Progenitor cell of endocrine pancreas (in vitro differentiated cells): ENCODE results near the gene TMTC2. TPM values are rescaled to one million over a fixed set of nuclear protein-coding genes. Genes with fewer than 3 reads are reported as not detected.

Experiments
- DNase-seq: peaks from one replicate; pipeline ENCODE4 v3.0.0; 2021; ENCODE audit warnings: low spot score; ENCODE audit not compliant: unreplicated experiment
- H3K27ac Mint-ChIP-seq: 2 replicates; pipeline ENCODE4 v1.8.0; 2021; ENCODE audit warnings: mild to moderate bottlenecking, moderate library complexity, mixed read lengths
- H3K27me3 Mint-ChIP-seq: 2 replicates; pipeline ENCODE4 v1.8.0; 2021; ENCODE audit warnings: mixed read lengths
- H3K36me3 Mint-ChIP-seq: 2 replicates; pipeline ENCODE4 v1.8.0; 2022; ENCODE audit warnings: mixed read lengths; ENCODE audit not compliant: insufficient read depth
- H3K4me1 Mint-ChIP-seq: 2 replicates; pipeline ENCODE4 v1.8.0; 2021; ENCODE audit warnings: low read depth, mixed read lengths
- H3K4me3 Mint-ChIP-seq: 2 replicates; pipeline ENCODE4 v1.8.0; 2021; ENCODE audit warnings: low read depth, mild to moderate bottlenecking, moderate library complexity, mixed read lengths
- H3K9me3 Mint-ChIP-seq: 2 replicates; pipeline ENCODE4 v1.8.0; 2021; ENCODE audit warnings: low read depth, mixed read lengths
- CTCF ChIP-seq: fragments of 200-600 bp; sonication (generic); IDR thresholded peaks from one replicate; pipeline ENCODE4 v1.5.0; 2021; ENCODE audit warnings: antibody characterized with exemption, mild to moderate bottlenecking; ENCODE audit not compliant: unreplicated experiment
- total RNA-seq: library from RNA; stranded (reverse); gene quantifications from 2 replicates; pipeline ENCODE4 v1.2.1, GENCODE V29; 2021

The TMTC2 gene
- total RNA-seq, 1 donor from 2014 or later, result 15.4 TPM

DNA sequence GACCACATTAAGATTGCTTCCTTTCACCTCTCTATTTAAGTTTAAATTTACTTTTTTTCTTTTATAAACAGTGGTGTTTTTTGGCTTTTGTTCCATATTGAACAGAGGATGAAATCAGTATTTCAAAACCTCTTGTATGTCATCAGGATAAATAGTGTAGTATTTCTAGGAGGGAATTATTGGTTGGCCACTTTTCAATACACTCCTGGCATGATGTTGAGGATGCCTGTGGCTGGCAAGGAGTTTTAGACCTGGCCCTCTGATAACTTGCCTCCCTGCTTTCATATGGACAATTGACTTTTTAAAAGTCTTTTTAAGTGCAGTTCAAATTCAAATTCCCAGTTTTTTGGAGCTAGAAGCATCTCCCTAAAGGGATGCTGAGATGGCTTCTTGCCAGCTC is 9.8 kb downstream of the TMTC2 start:
- H3K9me3 Mint-ChIP-seq, result no peaks in the 10 kb centered on the region
- no peaks in the 10 kb centered on the region for H3K27me3 Mint-ChIP-seq
- peaks cover 1% of the 10 kb centered on the region for H3K4me1 Mint-ChIP-seq
- TF ChIP-seq CTCF, result no peak
- no peak overlapping the region for H3K4me3 Mint-ChIP-seq
- H3K27ac Mint-ChIP-seq, result no peak overlapping the region
- peaks cover 6% of the 10 kb centered on the region for H3K36me3 Mint-ChIP-seq
- no peak for DNase-seq

DNA sequence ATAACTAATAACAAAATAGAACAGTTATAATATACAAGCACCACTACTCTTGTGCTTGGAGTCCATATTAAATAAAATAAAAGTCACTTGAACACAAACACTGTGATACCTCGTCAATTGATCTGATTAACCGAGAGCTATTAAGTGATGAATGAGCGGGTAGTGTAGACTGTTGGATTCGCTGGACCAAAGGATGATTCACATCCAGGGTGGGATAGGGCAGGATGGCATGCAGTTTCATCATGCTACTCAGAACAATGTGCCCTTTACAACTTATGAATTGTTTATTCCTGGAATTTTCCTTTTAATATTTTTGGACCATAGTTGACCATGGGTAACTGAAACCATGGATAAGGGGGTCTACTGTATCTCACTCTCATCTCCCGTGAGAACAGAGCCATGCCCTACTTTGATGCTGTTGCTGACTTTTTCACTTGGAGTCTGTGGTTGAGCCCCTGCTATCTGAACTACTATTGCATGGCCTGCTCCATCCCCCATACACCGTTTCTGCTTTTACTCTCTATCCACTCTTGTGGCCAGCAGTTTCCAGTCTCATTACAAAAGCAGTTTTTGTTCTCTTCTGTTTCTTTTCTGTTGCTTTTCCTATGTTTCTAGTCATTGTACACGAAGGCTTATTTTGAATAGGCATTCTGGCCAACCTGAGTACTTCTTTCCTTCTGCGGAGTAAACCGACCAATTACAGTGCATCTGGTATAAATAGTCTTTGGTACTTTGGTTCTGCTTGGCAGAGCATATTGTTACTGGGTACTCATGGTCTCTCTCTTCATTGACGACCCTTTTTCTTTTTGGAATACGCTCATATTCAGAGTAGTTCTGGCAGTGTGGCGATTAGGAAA is 12.2 kb downstream of the TMTC2 start:
- H3K9me3 Mint-ChIP-seq, result peaks cover 5% of the 10 kb centered on the region
- no peak for DNase-seq
- peaks cover 7% of the 10 kb centered on the region for H3K4me1 Mint-ChIP-seq
- TF ChIP-seq CTCF, result no peak
- no peak overlapping the region for H3K27ac Mint-ChIP-seq
- peaks cover 7% of the 10 kb centered on the region for H3K36me3 Mint-ChIP-seq
- no peak overlapping the region for H3K4me3 Mint-ChIP-seq
- no peaks in the 10 kb centered on the region for H3K27me3 Mint-ChIP-seq

- H3K36me3 Mint-ChIP-seq, result peaks cover 11% of the 10 kb centered on the region
- no peak for DNase-seq
- peaks cover 9% of the 10 kb centered on the region for H3K4me1 Mint-ChIP-seq
- no peak overlapping the region for H3K4me3 Mint-ChIP-seq
- H3K9me3 Mint-ChIP-seq, result peaks cover 9% of the 10 kb centered on the region
- TF ChIP-seq CTCF, result no peak
- no peaks in the 10 kb centered on the region for H3K27me3 Mint-ChIP-seq
- no peak overlapping the region for H3K27ac Mint-ChIP-seq
Observed at GRCh38 chr12:82705774-82706173, 19.1 kb downstream of the TMTC2 start.

DNA sequence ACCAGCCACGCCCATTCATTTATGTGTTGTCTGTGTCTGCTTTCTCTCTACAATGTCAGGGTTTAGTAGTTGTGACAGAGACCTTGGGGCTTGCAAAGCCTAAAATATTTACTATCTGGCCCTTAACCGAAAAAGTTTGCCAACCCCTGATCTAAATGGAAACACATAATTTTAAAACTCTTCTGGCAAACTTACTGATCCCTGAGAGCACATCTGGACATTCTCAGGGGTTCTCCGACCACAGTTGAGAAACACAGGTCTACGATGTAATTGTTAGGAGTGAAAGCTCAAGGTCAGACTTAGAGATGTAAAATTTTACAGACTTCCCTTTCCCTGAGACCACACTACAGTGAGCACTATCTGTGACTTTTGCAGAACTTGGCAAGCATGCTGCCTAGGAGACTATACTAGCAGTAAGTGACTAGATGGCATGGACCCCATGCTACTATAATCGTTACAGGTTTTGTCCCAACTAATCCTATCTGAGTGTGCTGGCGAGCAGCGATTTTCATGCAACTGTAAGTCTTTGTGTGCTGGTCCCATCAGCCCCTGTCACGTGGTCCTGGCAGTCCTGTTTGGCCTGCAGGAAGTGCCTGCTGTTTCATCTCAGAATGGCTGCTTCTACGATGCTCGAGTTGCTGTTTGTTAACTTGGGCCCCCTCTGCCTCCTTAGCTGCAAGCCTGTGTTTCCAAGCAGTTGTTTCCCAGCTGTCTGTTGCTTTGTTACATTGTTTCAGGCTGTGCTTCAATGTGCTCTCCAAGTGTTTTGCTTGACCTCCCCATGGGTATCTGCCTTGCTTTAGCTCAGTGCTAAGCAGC is 21.6 kb downstream of the TMTC2 start:
- Mint-ChIP-seq H3K27ac (peak overlapping the region; percentile 37), H3K9me3 (peaks cover 7% of the 10 kb centered on the region), H3K4me3 (no peak overlapping the region), H3K36me3 (peaks cover 17% of the 10 kb centered on the region), H3K4me1 (peaks cover 1% of the 10 kb centered on the region), H3K27me3 (no peaks in the 10 kb centered on the region)
- no peak for TF ChIP-seq CTCF
- DNase-seq, result no peak

DNA sequence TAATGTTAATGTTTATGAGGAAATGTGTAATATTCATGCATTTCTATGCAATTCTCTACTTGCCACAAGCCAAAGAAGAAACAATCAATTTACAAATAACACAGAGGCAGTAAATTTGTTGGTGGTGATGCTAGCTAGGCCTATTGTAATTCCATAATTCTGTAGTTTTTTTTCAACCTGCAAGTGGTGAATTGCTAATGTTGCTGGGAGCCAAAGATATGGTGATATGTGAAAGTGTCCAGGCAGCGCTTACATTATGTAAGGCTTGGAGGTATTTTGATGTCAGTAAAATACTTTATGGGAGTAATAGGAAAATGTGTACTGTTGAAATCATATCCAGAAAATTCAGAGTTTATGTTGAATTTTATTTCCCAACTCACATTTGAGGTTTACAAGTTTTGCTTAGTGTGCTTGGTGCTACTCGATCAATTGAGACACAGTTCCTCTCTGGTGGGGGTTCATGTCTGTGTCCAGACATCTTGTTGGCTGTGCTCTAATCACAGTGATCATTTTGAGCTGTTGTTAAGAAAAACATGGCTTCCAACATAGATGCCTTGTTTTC is 23.2 kb downstream of the TMTC2 start:
- Mint-ChIP-seq H3K4me3 (no peak overlapping the region), H3K9me3 (peaks cover 1% of the 10 kb centered on the region), H3K36me3 (peaks cover 11% of the 10 kb centered on the region), H3K27ac (no peak overlapping the region), H3K4me1 (peaks cover 1% of the 10 kb centered on the region), H3K27me3 (no peaks in the 10 kb centered on the region)
- no peak for TF ChIP-seq CTCF
- DNase-seq, result no peak
